Transverse colon (tissue), 4 donors: ENCODE results near the gene DTWD2. TPM values are rescaled to one million over a fixed set of nuclear protein-coding genes. Genes with fewer than 3 reads are reported as not detected.

Experiments used
- DNase-seq: peaks from one replicate; pipeline ENCODE4 v3.0.0-alpha.2; 2019
- H3K27ac ChIP-seq, 4 donors: fragments of 200-600 bp; sonication (generic); 2 replicates each; pipeline ENCODE4 v1.5.1; 2016 to 2018; ENCODE audit warnings: inconsistent platforms in 4 of 4
- H3K27me3 ChIP-seq: fragments of 200-600 bp; sonication (generic); 2 replicates; pipeline ENCODE4 v1.5.1; 2017; ENCODE audit warnings: inconsistent platforms
- H3K36me3 ChIP-seq, 4 donors: fragments of 200-600 bp; sonication (generic); 2 replicates each; pipeline ENCODE4 v1.5.1; 2017 to 2019; ENCODE audit warnings: inconsistent platforms in 4 of 4
- H3K4me1 ChIP-seq, 4 donors: fragments of 200-600 bp; sonication (generic); 2 replicates each; pipeline ENCODE4 v1.5.1; 2017 to 2020; ENCODE audit warnings: inconsistent platforms in 4 of 4
- H3K4me3 ChIP-seq, 4 donors: fragments of 200-600 bp; sonication (generic); 1 replicate in 1 of 4; 2 replicates in 3 of 4; pipeline versions ENCODE4 v1.5.1 to v1.6.1; 2017 to 2019; ENCODE audit warnings: inconsistent platforms in 4 of 4
- H3K9me3 ChIP-seq, 2 donors: fragments of 200-600 bp; sonication (generic); 2 replicates each; pipeline ENCODE4 v1.5.1; 2017 to 2019; ENCODE audit warnings: inconsistent platforms in 2 of 2
- EP300 ChIP-seq: sonication (generic); formaldehyde crosslinking; IDR thresholded peaks from one replicate; pipeline ENCODE4 v1.6.1; 2017; ENCODE audit warnings: antibody characterized with exemption, low read depth
- POLR2A ChIP-seq: fragments of 450-650 bp; IDR thresholded peaks from one replicate; pipeline ENCODE4 v1.6.1; 2016; ENCODE audit warnings: antibody characterized with exemption, mild to moderate bottlenecking, moderate library complexity
- POLR2AphosphoS5 ChIP-seq, 3 donors: sonication (generic); formaldehyde crosslinking; IDR thresholded peaks; one replicate each; pipeline ENCODE4 v1.6.1; 2016; ENCODE audit warnings: antibody characterized with exemption in 3 of 3
- WGBS, 2 donors: methylation state at CpG; one replicate each; pipeline ENCODE4 v1.1.5; 2018; ENCODE audit warnings: low coverage in 1 of 2; 5-methylcytosine and 5-hydroxymethylcytosine counted together
- in situ Hi-C, 4 donors: fragments of 200-750 bp; cut with MboI; loops; one replicate each; pipeline versions ENCODE4 v1.15.0 to v1.15.1; 2017; ENCODE audit warnings: low sequenced_read_pairs in 3 of 4, low pct_ligation_motif_present in 1 of 4, low pct_unique_long_range_greater_than_20kb in 1 of 4
- intact Hi-C: fragments of 100-400 bp; cut with DNase I; formaldehyde crosslinking; loops from one replicate; pipeline ENCODE4 v1.15.1; 2023; ENCODE audit warnings: low total_unique reads
- total RNA-seq, 4 donors: library from RNA; depleted of rRNA; stranded (reverse); fragments of >200 nt; gene quantifications; one replicate each; pipeline ENCODE4 v1.1.0, GENCODE V29; 2016
- TF ChIP-seq, protein P1 (sequence below), 5 experiments: fragments of 200-600 bp in 3 of 5; fragments of 450-650 bp in 2 of 5; sonication (generic) in 3 of 5; IDR thresholded peaks; 1 replicate in 2 of 5; 2 replicates in 3 of 5; pipeline ENCODE4 v1.5.1; 2016 to 2017; ENCODE audit warnings: antibody characterized with exemption in 5 of 5, inconsistent platforms in 3 of 5, mild to moderate bottlenecking in 2 of 5, moderate library complexity in 1 of 5

Gene DTWD2
- total RNA-seq, 4 donors from 2014 or later = 13.1 to 34.0 (median 23.0) TPM

DNA sequence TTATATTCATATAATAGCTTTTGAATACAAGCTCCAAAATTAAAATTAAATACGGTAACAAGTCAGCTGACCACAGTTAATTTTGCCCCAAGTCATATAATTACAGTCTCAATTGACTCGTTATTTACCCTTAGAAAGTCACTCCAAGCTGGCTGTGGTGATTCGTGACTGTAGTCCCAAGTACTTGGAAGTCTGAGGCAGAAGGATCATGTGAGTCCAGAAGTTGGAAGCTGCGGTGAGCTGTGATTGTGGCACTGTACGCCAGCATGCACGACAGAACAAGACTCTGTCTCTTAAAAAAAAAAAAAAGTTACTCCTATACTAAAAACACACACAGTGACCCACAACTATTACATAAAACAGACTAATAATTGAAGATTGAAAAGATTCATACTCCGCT, 31.6 kb upstream of the DTWD2 start:
- intact Hi-C loops = no loop called here
- H3K36me3 ChIP-seq = no peaks in the 10 kb centered on the region
- H3K27ac ChIP-seq = no peak overlapping the region
- H3K4me3 ChIP-seq = no peak overlapping the region
- peaks cover 0 to 15% (median 0%) of the 10 kb centered on the region in 4 donors for H3K4me1 ChIP-seq
- H3K9me3 ChIP-seq = peaks cover 0 to 2% of the 10 kb centered on the region in 2 donors
- TF ChIP-seq, protein P1, sequence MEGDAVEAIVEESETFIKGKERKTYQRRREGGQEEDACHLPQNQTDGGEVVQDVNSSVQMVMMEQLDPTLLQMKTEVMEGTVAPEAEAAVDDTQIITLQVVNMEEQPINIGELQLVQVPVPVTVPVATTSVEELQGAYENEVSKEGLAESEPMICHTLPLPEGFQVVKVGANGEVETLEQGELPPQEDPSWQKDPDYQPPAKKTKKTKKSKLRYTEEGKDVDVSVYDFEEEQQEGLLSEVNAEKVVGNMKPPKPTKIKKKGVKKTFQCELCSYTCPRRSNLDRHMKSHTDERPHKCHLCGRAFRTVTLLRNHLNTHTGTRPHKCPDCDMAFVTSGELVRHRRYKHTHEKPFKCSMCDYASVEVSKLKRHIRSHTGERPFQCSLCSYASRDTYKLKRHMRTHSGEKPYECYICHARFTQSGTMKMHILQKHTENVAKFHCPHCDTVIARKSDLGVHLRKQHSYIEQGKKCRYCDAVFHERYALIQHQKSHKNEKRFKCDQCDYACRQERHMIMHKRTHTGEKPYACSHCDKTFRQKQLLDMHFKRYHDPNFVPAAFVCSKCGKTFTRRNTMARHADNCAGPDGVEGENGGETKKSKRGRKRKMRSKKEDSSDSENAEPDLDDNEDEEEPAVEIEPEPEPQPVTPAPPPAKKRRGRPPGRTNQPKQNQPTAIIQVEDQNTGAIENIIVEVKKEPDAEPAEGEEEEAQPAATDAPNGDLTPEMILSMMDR (IDR thresholded peaks at IDR 0.05) = no peak
- TF ChIP-seq POLR2AphosphoS5 (IDR thresholded peaks at IDR 0.05) (no peak), EP300 (no peak), POLR2A (no peak)
- DNase-seq = no peak
- in situ Hi-C loops = loop anchor here in 2 of 4 donors (25.0 kb wide), 1 partner anchor 392 kb away; no protein-coding TSS in a partner anchor
- WGBS, 2 donors = 72 to 73% methylated on average over 6 to 7 of the region's 7 CpGs
- H3K27me3 ChIP-seq = no peaks in the 10 kb centered on the region

DNA sequence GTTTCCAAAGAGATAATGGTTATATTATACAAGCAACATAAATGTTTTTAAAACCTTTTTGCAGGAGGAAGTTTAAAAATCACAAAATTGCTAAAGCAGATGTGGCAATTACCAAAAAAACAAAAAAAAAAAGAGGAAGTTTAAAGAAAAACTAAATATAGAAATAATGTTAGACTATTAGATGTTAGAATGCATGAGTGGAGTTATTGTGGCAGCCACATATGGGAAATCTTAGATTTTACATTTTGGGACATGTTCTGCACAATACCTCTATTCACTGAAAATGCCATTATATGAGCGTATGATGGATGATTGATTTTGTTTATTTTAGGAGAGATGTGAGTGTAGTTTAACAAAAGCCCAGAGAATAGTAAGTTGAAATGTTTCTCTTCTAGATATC, 31.2 kb upstream of the DTWD2 start:
- no peak overlapping the region for H3K27ac ChIP-seq
- TF ChIP-seq POLR2A (no peak), POLR2AphosphoS5 (IDR thresholded peaks at IDR 0.05) (no peak), EP300 (no peak)
- TF ChIP-seq, protein P1 (IDR thresholded peaks at IDR 0.05) = no peak
- in situ Hi-C loops = loop anchor here in 2 of 4 donors (25.0 kb wide), 1 partner anchor 393 kb away; no protein-coding TSS in a partner anchor

DNA sequence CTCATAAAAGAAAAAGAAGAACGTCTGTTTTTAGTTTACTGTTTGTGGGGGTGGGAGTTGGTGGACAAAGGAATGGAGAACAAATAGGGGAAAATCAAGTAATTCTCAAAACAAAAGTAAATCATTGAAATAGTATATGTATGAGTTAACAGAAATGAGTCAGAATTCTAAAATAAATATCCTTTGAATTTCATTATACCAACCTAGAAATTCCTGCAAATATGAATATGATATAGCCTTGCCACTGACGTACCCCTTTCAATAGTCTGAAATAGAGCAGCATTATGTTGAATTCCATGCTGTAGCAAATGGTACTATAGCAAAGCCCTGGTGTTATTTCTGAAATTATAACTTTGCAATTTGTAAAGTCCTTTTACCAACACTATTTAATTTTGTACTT, 29.6 kb upstream of the DTWD2 start:
- H3K27ac ChIP-seq = no peak overlapping the region
- no peaks in the 10 kb centered on the region for H3K36me3 ChIP-seq
- DNase-seq = no peak
- no peaks in the 10 kb centered on the region for H3K9me3 ChIP-seq
- no peak for TF ChIP-seq POLR2AphosphoS5 (IDR thresholded peaks at IDR 0.05)
- TF ChIP-seq POLR2A = no peak
- TF ChIP-seq, protein P1 (IDR thresholded peaks at IDR 0.05) = no peak
- no peak for TF ChIP-seq EP300
- intact Hi-C loops = no loop called here
- 58 to 71% methylated on average over 2 of the region's 2 CpGs for WGBS, 2 donors
- no peak overlapping the region for H3K4me3 ChIP-seq
- H3K4me1 ChIP-seq = peaks cover 0 to 9% (median 0%) of the 10 kb centered on the region in 4 donors
- in situ Hi-C loops = loop anchor here in 2 of 4 donors (25.0 kb wide), 1 partner anchor 394 kb away; no protein-coding TSS in a partner anchor
- no peaks in the 10 kb centered on the region for H3K27me3 ChIP-seq

More for the DNA sequence above, 31.2 kb upstream of the DTWD2 start:
- intact Hi-C loops = no loop called here
- Histone ChIP-seq H3K27me3 (no peaks in the 10 kb centered on the region), H3K9me3 (no peaks in the 10 kb centered on the region), H3K36me3 (no peaks in the 10 kb centered on the region), H3K4me1 (peaks cover 0 to 15% (median 0%) of the 10 kb centered on the region in 4 donors), H3K4me3 (no peak overlapping the region)
- WGBS, 2 donors = 78 to 89% methylated on average over 1 of the region's 1 CpG
- DNase-seq = no peak

DNA sequence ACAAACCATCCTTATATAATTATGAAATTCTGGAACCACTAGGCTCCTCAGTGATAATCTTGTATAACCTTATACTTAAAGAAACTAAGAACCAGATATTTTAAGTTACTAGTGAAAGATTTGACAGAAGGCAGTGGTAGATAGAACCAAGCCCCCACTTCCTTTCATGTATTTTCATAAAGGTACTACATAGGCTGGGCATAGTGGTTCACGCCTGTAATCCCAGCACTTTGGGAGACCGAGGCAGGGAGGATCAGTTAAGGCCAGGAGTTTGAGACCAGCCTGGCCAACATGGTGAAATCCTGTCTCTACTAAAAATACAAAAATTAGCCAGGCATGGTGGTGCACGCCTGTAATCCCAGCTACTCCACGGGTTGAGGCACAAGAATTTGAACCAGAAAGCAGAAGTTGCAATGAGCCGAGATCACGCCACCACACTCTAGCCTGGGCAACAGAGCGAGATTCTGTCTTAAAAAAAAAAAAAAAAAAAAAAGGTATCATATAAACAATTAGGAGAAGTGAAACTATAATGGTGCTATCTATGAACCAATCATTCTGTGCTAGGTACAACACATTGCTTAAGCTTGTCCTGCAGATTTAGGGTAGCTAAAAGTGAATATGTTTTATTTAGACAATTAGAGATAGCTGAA, 27.9 kb upstream of the DTWD2 start:
- WGBS, 2 donors = 77 to 97% methylated on average over 6 to 7 of the region's 7 CpGs
- DNase-seq = no peak
- H3K4me1 ChIP-seq = no peaks in the 10 kb centered on the region
- H3K9me3 ChIP-seq = no peaks in the 10 kb centered on the region
- H3K36me3 ChIP-seq = no peaks in the 10 kb centered on the region
- no peak overlapping the region for H3K4me3 ChIP-seq
- in situ Hi-C loops (loop anchor here in 2 of 4 donors (25.0 kb wide), 1 partner anchor 396 kb away; no protein-coding TSS in a partner anchor), intact Hi-C loops (no loop called here)
- H3K27ac ChIP-seq = no peak overlapping the region
- TF ChIP-seq, protein P1 (IDR thresholded peaks at IDR 0.05) = no peak
- TF ChIP-seq EP300 = no peak
- TF ChIP-seq POLR2AphosphoS5 (IDR thresholded peaks at IDR 0.05) = no peak
- no peak for TF ChIP-seq POLR2A
- H3K27me3 ChIP-seq = no peaks in the 10 kb centered on the region
